Measurements from ENCODE around the gene MYLK.

MYLK gene

GRCh38 chr3:123798550-123798949 lies 85.6 kb downstream of the MYLK start:
- DNase-seq (no peak), ATAC-seq (no peak)
- H3K4me3 Mint-ChIP-seq: no peak overlapping the region
- peaks cover 24% of the 10 kb centered on the region for H3K27me3 Mint-ChIP-seq
- no peak overlapping the region for H3K27ac Mint-ChIP-seq
- no peaks in the 10 kb centered on the region for H3K9me3 Mint-ChIP-seq
- no peaks in the 10 kb centered on the region for H3K4me1 Mint-ChIP-seq

GRCh38 chr3:123795471-123796251 lies 88.5 kb downstream of the MYLK start:
- no peak overlapping the region for H3K4me3 Mint-ChIP-seq
- no peak for DNase-seq
- no peak for ATAC-seq
- no peaks in the 10 kb centered on the region for H3K4me1 Mint-ChIP-seq
- H3K27ac Mint-ChIP-seq: no peak overlapping the region
- peaks cover 7% of the 10 kb centered on the region for H3K27me3 Mint-ChIP-seq
- H3K9me3 Mint-ChIP-seq: no peaks in the 10 kb centered on the region

GRCh38 chr3:123793425-123793824 lies 90.7 kb downstream of the MYLK start:
- peak overlapping the region in 1 of 2 donors; percentile 38 for H3K27ac Mint-ChIP-seq

GRCh38 chr3:123792473-123793201 lies 91.5 kb downstream of the MYLK start:
- no peaks in the 10 kb centered on the region for H3K9me3 Mint-ChIP-seq
- H3K4me1 Mint-ChIP-seq: no peaks in the 10 kb centered on the region
- ATAC-seq (no peak), DNase-seq (no peak)
- H3K4me3 Mint-ChIP-seq: no peak overlapping the region
- peak overlapping the region in 1 of 2 donors; percentile 86 for H3K27ac Mint-ChIP-seq
- H3K27me3 Mint-ChIP-seq: peaks cover 7% of the 10 kb centered on the region

More at GRCh38 chr3:123793425-123793824, 90.7 kb downstream of the MYLK start:
- H3K9me3 Mint-ChIP-seq: no peaks in the 10 kb centered on the region
- ATAC-seq: no peak
- H3K4me3 Mint-ChIP-seq: no peak overlapping the region
- H3K4me1 Mint-ChIP-seq: no peaks in the 10 kb centered on the region
- no peak for DNase-seq
- peaks cover 7% of the 10 kb centered on the region for H3K27me3 Mint-ChIP-seq

- H3K27ac Mint-ChIP-seq: no peak overlapping the region
Measured at GRCh38 chr3:123791898-123792297, 92.2 kb downstream of the MYLK start.

GRCh38 chr3:123791417-123791816 lies 92.7 kb downstream of the MYLK start:
- ATAC-seq: no peak
- H3K27me3 Mint-ChIP-seq: peaks cover 6% of the 10 kb centered on the region
- H3K4me1 Mint-ChIP-seq: no peaks in the 10 kb centered on the region
- no peak overlapping the region for H3K27ac Mint-ChIP-seq
- H3K9me3 Mint-ChIP-seq: no peaks in the 10 kb centered on the region
- DNase-seq: no peak
- H3K4me3 Mint-ChIP-seq: no peak overlapping the region

More at GRCh38 chr3:123791898-123792297, 92.2 kb downstream of the MYLK start:
- no peaks in the 10 kb centered on the region for H3K4me1 Mint-ChIP-seq
- no peak overlapping the region for H3K4me3 Mint-ChIP-seq
- DNase-seq (no peak), ATAC-seq (no peak)
- H3K27me3 Mint-ChIP-seq: peaks cover 7% of the 10 kb centered on the region
- H3K9me3 Mint-ChIP-seq: no peaks in the 10 kb centered on the region

GRCh38 chr3:123791073-123791370 lies 93.1 kb downstream of the MYLK start:
- no peaks in the 10 kb centered on the region for H3K9me3 Mint-ChIP-seq
- H3K4me1 Mint-ChIP-seq: no peaks in the 10 kb centered on the region
- ATAC-seq: no peak
- no peak for DNase-seq
- H3K27ac Mint-ChIP-seq: no peak overlapping the region
- H3K27me3 Mint-ChIP-seq: peaks cover 2% of the 10 kb centered on the region
- H3K4me3 Mint-ChIP-seq: no peak overlapping the region

GRCh38 chr3:123790254-123791072 lies 93.7 kb downstream of the MYLK start:
- ATAC-seq (no peak), DNase-seq (no peak)
- no peaks in the 10 kb centered on the region for H3K4me1 Mint-ChIP-seq
- H3K9me3 Mint-ChIP-seq: no peaks in the 10 kb centered on the region
- H3K27ac Mint-ChIP-seq: peak overlapping the region in 1 of 2 donors; percentile 74
- no peak overlapping the region for H3K4me3 Mint-ChIP-seq
- H3K27me3 Mint-ChIP-seq: no peaks in the 10 kb centered on the region

- H3K27ac Mint-ChIP-seq: peak overlapping the region in 1 of 2 donors; percentile 74
- no peaks in the 10 kb centered on the region for H3K27me3 Mint-ChIP-seq
- no peak overlapping the region for H3K4me3 Mint-ChIP-seq
- ATAC-seq (no peak), DNase-seq (no peak)
- H3K4me1 Mint-ChIP-seq: no peaks in the 10 kb centered on the region
- H3K9me3 Mint-ChIP-seq: no peaks in the 10 kb centered on the region
Measured at GRCh38 chr3:123789760-123790159, 94.4 kb downstream of the MYLK start.

- no peak overlapping the region for H3K27ac Mint-ChIP-seq
- no peaks in the 10 kb centered on the region for H3K9me3 Mint-ChIP-seq
- H3K4me3 Mint-ChIP-seq: no peak overlapping the region
- no peaks in the 10 kb centered on the region for H3K27me3 Mint-ChIP-seq
- no peak for ATAC-seq
- no peaks in the 10 kb centered on the region for H3K4me1 Mint-ChIP-seq
- no peak for DNase-seq
Measured at GRCh38 chr3:123789160-123789559, 95.0 kb downstream of the MYLK start.

- H3K27me3 Mint-ChIP-seq: no peaks in the 10 kb centered on the region
- H3K4me3 Mint-ChIP-seq: no peak overlapping the region
- no peak overlapping the region for H3K27ac Mint-ChIP-seq
- ATAC-seq (no peak), DNase-seq (no peak)
- H3K9me3 Mint-ChIP-seq: no peaks in the 10 kb centered on the region
- H3K4me1 Mint-ChIP-seq: no peaks in the 10 kb centered on the region
Measured at GRCh38 chr3:123788710-123789109, 95.4 kb downstream of the MYLK start.

- H3K4me3 Mint-ChIP-seq: no peak overlapping the region
- ATAC-seq (no peak), DNase-seq (no peak)
- H3K27me3 Mint-ChIP-seq: no peaks in the 10 kb centered on the region
- no peaks in the 10 kb centered on the region for H3K9me3 Mint-ChIP-seq
- no peak overlapping the region for H3K27ac Mint-ChIP-seq
- no peaks in the 10 kb centered on the region for H3K4me1 Mint-ChIP-seq
Measured at GRCh38 chr3:123787133-123787532, 97.0 kb downstream of the MYLK start.

GRCh38 chr3:123785602-123786001 lies 98.5 kb downstream of the MYLK start:
- DNase-seq (no peak), ATAC-seq (no peak)
- Mint-ChIP-seq H3K9me3 (no peaks in the 10 kb centered on the region), H3K27me3 (peaks cover 5% of the 10 kb centered on the region), H3K27ac (no peak overlapping the region), H3K4me1 (no peaks in the 10 kb centered on the region), H3K4me3 (no peak overlapping the region)

- DNase-seq (no peak), ATAC-seq (no peak)
- Mint-ChIP-seq H3K27ac (no peak overlapping the region), H3K4me1 (no peaks in the 10 kb centered on the region), H3K9me3 (no peaks in the 10 kb centered on the region), H3K4me3 (no peak overlapping the region), H3K27me3 (peaks cover 8% of the 10 kb centered on the region)
Measured at GRCh38 chr3:123783811-123784210, 100.3 kb downstream of the MYLK start.

GRCh38 chr3:123783050-123783689 lies 101.0 kb downstream of the MYLK start:
- DNase-seq: no peak
- H3K27me3 Mint-ChIP-seq: peaks cover 8% of the 10 kb centered on the region
- H3K27ac Mint-ChIP-seq: no peak overlapping the region
- H3K9me3 Mint-ChIP-seq: no peaks in the 10 kb centered on the region
- no peaks in the 10 kb centered on the region for H3K4me1 Mint-ChIP-seq
- no peak overlapping the region for H3K4me3 Mint-ChIP-seq
- ATAC-seq: no peak

Measured in stimulated activated naive CD8-positive, alpha-beta T cell treated with anti-CD3 and anti-CD28 coated beads, Interleukin-15, amount 100 ng/mL, for 72 hours (primary cell).